GM12864 (cell line): ENCODE data around the gene COPS9.

ENCODE experiments used
- DNase-seq: peaks from one replicate; pipeline ENCODE4 v3.0.0-alpha.2; 2011; ENCODE audit warnings: low read depth
- H3K4me3 ChIP-seq: 2 replicates; pipeline ENCODE4 v1.5.1; 2011; ENCODE audit warnings: mild to moderate bottlenecking, low read depth, low read length, control low read depth
- CTCF ChIP-seq: IDR thresholded peaks from 2 replicates; pipeline ENCODE4 v1.5.1; 2011; ENCODE audit warnings: low read depth, mild to moderate bottlenecking, moderate library complexity, low read length, control low read depth, inconsistent platforms; ENCODE audit errors: missing control alignments

COPS9 gene

GRCh38 chr2:240129731-240130392 lies 6.2 kb downstream of the COPS9 start:
- no peak for TF ChIP-seq CTCF
- no peak overlapping the region for H3K4me3 ChIP-seq
- DNase-seq: no peak

GRCh38 chr2:240129311-240129710 lies 6.8 kb downstream of the COPS9 start:
- no peak for TF ChIP-seq CTCF

GRCh38 chr2:240128608-240129145 lies 7.4 kb downstream of the COPS9 start:
- no peak overlapping the region for H3K4me3 ChIP-seq
- TF ChIP-seq CTCF: no peak
- no peak for DNase-seq

More at GRCh38 chr2:240129311-240129710, 6.8 kb downstream of the COPS9 start:
- no peak overlapping the region for H3K4me3 ChIP-seq
- DNase-seq: no peak

GRCh38 chr2:240127911-240128607 lies 8.0 kb downstream of the COPS9 start:
- no peak overlapping the region for H3K4me3 ChIP-seq
- TF ChIP-seq CTCF: no peak
- no peak for DNase-seq

- no peak for DNase-seq
- H3K4me3 ChIP-seq: no peak overlapping the region
Measured at GRCh38 chr2:240127191-240127750, 8.8 kb downstream of the COPS9 start.

GRCh38 chr2:240126731-240127130 lies 9.4 kb downstream of the COPS9 start:
- no peak overlapping the region for H3K4me3 ChIP-seq
- DNase-seq: no peak
- TF ChIP-seq CTCF: no peak

More at GRCh38 chr2:240127191-240127750, 8.8 kb downstream of the COPS9 start:
- no peak for TF ChIP-seq CTCF
